A673 (cell line): ENCODE data around the gene POMC.
"Not testable (repeated sequence)": the region's sequence is repeated elsewhere in the genome, so short reads cannot be mapped to it uniquely, and the experiment has no call there.

ENCODE experiments used
- CTCF ChIP-seq: fragments of 300-800, 200-600 bp; sonication (generic); conservative IDR thresholded peaks from 2 replicates; pipeline ENCODE4 v1.5.1; 2017; ENCODE audit warnings: low read depth, mild to moderate bottlenecking, antibody characterized with exemption, low read length, moderate library complexity, mixed read lengths
- EZH2 ChIP-seq: fragments of 200-600 bp; sonication (generic); IDR thresholded peaks from 2 replicates; pipeline ENCODE4 v1.6.1; 2017; ENCODE audit warnings: borderline replicate concordance, low read depth, mild to moderate bottlenecking, mixed read lengths, antibody characterized with exemption, low read length; ENCODE audit not compliant: poor library complexity, severe bottlenecking

- TF ChIP-seq CTCF, EZH2: not testable (repeated sequence)
These were observed 27.8 kb downstream of the POMC start for GRCh38 chr2:25140535-25140934.
